HG03558 (cell line): ENCODE measurements around the gene MMP11.

ENCODE experiments used
- ATAC-seq: cut with Tn5 transposase; IDR thresholded peaks from one replicate; pipeline ENCODE4 v1.9.1; 2021; ENCODE audit warnings: moderate number of reproducible peaks; ENCODE audit not compliant: unreplicated experiment; ENCODE audit errors: extremely low read depth

MMP11 gene

GRCh38 chr22:23796461-23796860, 23.8 kb downstream of the MMP11 start:
- ATAC-seq = no peak

GRCh38 chr22:23800297-23801237, 27.9 kb downstream of the MMP11 start:
- no peak for ATAC-seq

GRCh38 chr22:23801238-23801821, 28.7 kb downstream of the MMP11 start:
- no peak for ATAC-seq

- ATAC-seq = no peak
Measured at GRCh38 chr22:23801886-23802377, 29.3 kb downstream of the MMP11 start.

- ATAC-seq = no peak
Measured at GRCh38 chr22:23803001-23803819, 30.6 kb downstream of the MMP11 start.

- ATAC-seq = no peak
Measured at GRCh38 chr22:23804781-23805291, 32.2 kb downstream of the MMP11 start.

GRCh38 chr22:23806837-23807236, 34.2 kb downstream of the MMP11 start:
- ATAC-seq = no peak

- ATAC-seq = no peak
Measured at GRCh38 chr22:23812378-23812777, 39.7 kb downstream of the MMP11 start.

- no peak for ATAC-seq
Measured at GRCh38 chr22:23815541-23816155, 43.0 kb downstream of the MMP11 start.

GRCh38 chr22:23816156-23816976, 43.7 kb downstream of the MMP11 start:
- no peak for ATAC-seq

- no peak for ATAC-seq
Measured at GRCh38 chr22:23817146-23817545, 44.5 kb downstream of the MMP11 start.

- ATAC-seq = no peak
Measured at GRCh38 chr22:23818541-23818940, 45.9 kb downstream of the MMP11 start.

- no peak for ATAC-seq
Measured at GRCh38 chr22:23820748-23821211, 48.1 kb downstream of the MMP11 start.

GRCh38 chr22:23822101-23822671, 49.5 kb downstream of the MMP11 start:
- ATAC-seq = no peak

- ATAC-seq = no peak
Measured at GRCh38 chr22:23823331-23823791, 50.7 kb downstream of the MMP11 start.

- ATAC-seq = no peak
Measured at GRCh38 chr22:23824476-23825245, 52.0 kb downstream of the MMP11 start.

- no peak for ATAC-seq
Measured at GRCh38 chr22:23825246-23825905, 52.7 kb downstream of the MMP11 start.
